ENCODE results near the gene MAZ.

DNA sequence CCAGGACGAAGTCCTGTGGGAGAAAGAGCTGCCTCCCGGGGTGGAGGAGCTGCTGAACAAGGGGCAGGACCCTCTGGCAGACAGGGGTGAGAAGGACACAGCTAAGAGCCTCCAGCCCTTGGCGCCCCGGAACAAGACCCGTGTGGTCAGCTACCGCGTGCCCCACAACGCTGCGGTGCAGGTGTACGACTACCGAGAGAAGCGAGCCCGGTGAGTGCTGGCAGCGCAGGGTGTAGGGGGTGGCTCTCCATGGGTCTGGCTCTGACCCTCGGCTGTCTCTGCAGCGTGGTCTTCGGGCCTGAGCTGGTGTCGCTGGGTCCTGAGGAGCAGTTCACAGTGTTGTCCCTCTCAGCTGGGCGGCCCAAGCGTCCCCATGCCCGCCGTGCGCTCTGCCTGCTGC, 35.3 kb downstream of the MAZ start:
- no peak for TF ChIP-seq GLIS3 (CRISPR knock-in tag; IDR thresholded peaks at IDR 0.05)
- TF ChIP-seq, protein P1, sequence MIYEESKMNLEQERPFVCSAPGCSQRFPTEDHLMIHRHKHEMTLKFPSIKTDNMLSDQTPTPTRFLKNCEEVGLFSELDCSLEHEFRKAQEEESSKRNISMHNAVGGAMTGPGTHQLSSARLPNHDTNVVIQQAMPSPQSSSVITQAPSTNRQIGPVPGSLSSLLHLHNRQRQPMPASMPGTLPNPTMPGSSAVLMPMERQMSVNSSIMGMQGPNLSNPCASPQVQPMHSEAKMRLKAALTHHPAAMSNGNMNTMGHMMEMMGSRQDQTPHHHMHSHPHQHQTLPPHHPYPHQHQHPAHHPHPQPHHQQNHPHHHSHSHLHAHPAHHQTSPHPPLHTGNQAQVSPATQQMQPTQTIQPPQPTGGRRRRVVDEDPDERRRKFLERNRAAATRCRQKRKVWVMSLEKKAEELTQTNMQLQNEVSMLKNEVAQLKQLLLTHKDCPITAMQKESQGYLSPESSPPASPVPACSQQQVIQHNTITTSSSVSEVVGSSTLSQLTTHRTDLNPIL (CRISPR knock-in tag; IDR thresholded peaks at IDR 0.05; ENCODE audit: low read depth) = no peak
- TF ChIP-seq PPARA (CRISPR knock-in tag; IDR thresholded peaks at IDR 0.05; ENCODE audit: borderline replicate concordance) = no peak
- TF ChIP-seq ZFP3 (CRISPR knock-in tag; IDR thresholded peaks at IDR 0.05) = no peak
- TF ChIP-seq CSRNP3 (CRISPR knock-in tag; IDR thresholded peaks at IDR 0.05) = no peak
- TF ChIP-seq TCF4 (CRISPR knock-in tag; IDR thresholded peaks at IDR 0.05; ENCODE audit: borderline replicate concordance) = no peak
- TF ChIP-seq ZFP30 (CRISPR knock-in tag; IDR thresholded peaks at IDR 0.05) = no peak
- TF ChIP-seq ARNTL (CRISPR knock-in tag; IDR thresholded peaks at IDR 0.05; ENCODE audit: borderline replicate concordance, low read depth) = no peak
- TF ChIP-seq RARB (CRISPR knock-in tag; IDR thresholded peaks at IDR 0.05) = no peak
- TF ChIP-seq CSDC2 (CRISPR knock-in tag; IDR thresholded peaks at IDR 0.05) = no peak
- TF ChIP-seq POU6F1 (CRISPR knock-in tag; IDR thresholded peaks at IDR 0.05; ENCODE audit: borderline replicate concordance, low read depth) = no peak
- no peak for TF ChIP-seq ZNF565 (CRISPR knock-in tag; conservative IDR thresholded peaks at IDR 0.05; ENCODE audit: low read depth)
